ENCODE results near the gene THPO.

DNA sequence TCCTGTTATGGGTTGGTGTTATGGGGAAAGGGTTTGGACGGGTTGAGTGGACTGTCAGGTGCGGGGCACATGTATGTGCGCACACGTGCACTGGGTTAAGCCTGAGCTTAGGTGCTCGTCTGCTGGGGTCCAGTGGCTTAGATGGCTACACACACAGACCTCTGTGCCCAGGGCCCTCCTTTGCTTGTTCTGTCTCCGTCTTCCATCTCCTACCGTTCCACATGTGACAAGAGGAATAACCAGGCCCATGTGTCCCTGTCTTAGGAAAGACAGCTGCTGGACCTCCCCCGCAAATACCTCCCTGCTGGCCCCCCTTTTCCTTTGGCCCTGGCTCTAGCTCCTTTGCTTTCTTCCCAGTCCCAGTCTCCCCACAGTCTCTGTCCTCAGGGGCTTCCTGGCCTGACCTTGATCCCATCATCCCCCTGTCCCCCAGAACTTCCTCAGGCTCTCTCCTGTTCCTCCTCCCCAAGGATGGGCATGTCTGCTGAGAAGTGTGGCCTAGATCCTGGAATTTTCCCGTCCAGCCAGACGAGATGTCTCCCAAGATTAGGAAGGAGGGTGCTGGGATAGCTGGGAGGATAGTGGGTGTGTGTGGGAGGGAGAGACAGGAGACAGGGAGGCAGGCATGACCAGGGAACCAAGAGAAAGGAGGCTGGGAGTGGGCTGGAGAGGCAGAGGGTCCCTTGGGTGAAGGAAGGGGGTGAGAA lies 797 bp upstream of the THPO start:
- TF ChIP-seq POLR2AphosphoS5 (IDR thresholded peaks at IDR 0.05; ENCODE audit: low read depth, low read length) (no peak), TAF1 (IDR thresholded peaks at IDR 0.05; ENCODE audit: borderline replicate concordance, low read depth, low read length) (no peak), POLR2A (IDR thresholded peaks at IDR 0.05; ENCODE audit: low read depth, low read length) (no peak)
